ENCODE measurements around the gene LY6G6F.

- TF ChIP-seq EZH2 (IDR thresholded peaks at IDR 0.05; ENCODE audit: borderline replicate concordance, low read length) (no peak), CTCF (IDR thresholded peaks at IDR 0.05; ENCODE audit: low read length) (no peak)
Measured at GRCh38 chr6:31719001-31719400, 12.3 kb downstream of the LY6G6F start.

All from OCI-LY1 (cell line).